ENCODE data around the gene CARMIL3. TPM values are rescaled to one million over a fixed set of nuclear protein-coding genes. Genes with fewer than 3 reads are reported as not detected.

CARMIL3 gene
- total and polyA plus RNA-seq, 2 of the 4 experiments (the other 2 are of a cell fraction), result under 0.01 TPM; not detected in 1

- Histone ChIP-seq H2BK15ac (ENCODE audit: low read depth, low read length) (no peak overlapping the region), H3K79me1 (ENCODE audit: low read depth in 1 of 2, low read length in 2 of 2) (no peaks in the 10 kb centered on the region), H3K9ac (ENCODE audit: low read depth, low read length) (no peak overlapping the region), H2AK9ac (replicated peaks; ENCODE audit: low read depth, low read length, poor library complexity) (peak overlapping the region; percentile 65), H3K4me2 (ENCODE audit: low read depth, low read length) (no peak overlapping the region), H3K4ac (ENCODE audit: low read depth, low read length) (no peak overlapping the region), H4K20me1 (ENCODE audit: insufficient read depth, low read length) (no peaks in the 10 kb centered on the region), H4K8ac (ENCODE audit: low read depth in 2 of 2, low read length in 2 of 2) (no peak overlapping the region), H3K27ac (ENCODE audit: insufficient read depth, low read length) (no peak overlapping the region), H3K4me3 (ENCODE audit: insufficient read depth, low read depth, low read length) (no peak overlapping the region), H4K91ac (ENCODE audit: insufficient read depth, low read depth, low read length) (no peak overlapping the region), H4K5ac (ENCODE audit: low read depth, low read length) (no peak overlapping the region), H2BK120ac (ENCODE audit: low read depth, low read length) (no peak overlapping the region), H2AK5ac (ENCODE audit: low read depth, low read length) (no peak overlapping the region), H3K9me3 (ENCODE audit: control insufficient read depth, insufficient read depth, low read length) (no peaks in the 10 kb centered on the region), H3K4me1 (ENCODE audit: control insufficient read depth, insufficient read depth, low read length) (no peaks in the 10 kb centered on the region), H3K14ac (replicated peaks; ENCODE audit: low read depth, low read length) (no peak overlapping the region), H2BK20ac (ENCODE audit: low read depth, low read length) (no peak overlapping the region), H3K23ac (ENCODE audit: low read depth, low read length) (no peak overlapping the region), H2AFZ (replicated peaks; ENCODE audit: low read length, poor library complexity) (no peak overlapping the region), H3K18ac (ENCODE audit: low read depth, low read length) (no peak overlapping the region), H3K27me3 (ENCODE audit: control insufficient read depth, insufficient read depth, low read length) (peaks cover 81% of the 10 kb centered on the region), H3K56ac (ENCODE audit: extremely low read depth, insufficient read depth, low read length) (no peak overlapping the region), H3K36me3 (ENCODE audit: control insufficient read depth, insufficient read depth, low read length) (no peaks in the 10 kb centered on the region), H2BK5ac (ENCODE audit: low read depth, low read length, poor library complexity, severe bottlenecking) (no peak overlapping the region), H3K9me1 (ENCODE audit: insufficient read depth, low read length) (no peaks in the 10 kb centered on the region)
- no TSS peak for BruUV-seq (replicated peaks)
- TF ChIP-seq RCOR1 (IDR thresholded peaks at IDR 0.05; ENCODE audit: insufficient replicate concordance, low read length) (no peak), MAZ (IDR thresholded peaks at IDR 0.05; ENCODE audit: borderline replicate concordance, low read depth, low read length) (no peak), ELK1 (IDR thresholded peaks at IDR 0.05; ENCODE audit: borderline replicate concordance, low read depth, low read length) (no peak), CHD1 (IDR thresholded peaks at IDR 0.05; ENCODE audit: low read depth, low read length) (no peak), RAD21 (IDR thresholded peaks at IDR 0.05; ENCODE audit: low read length) (no peak), USF2 (IDR thresholded peaks at IDR 0.05; ENCODE audit: low read depth, low read length) (no peak), MXI1 (IDR thresholded peaks at IDR 0.05; ENCODE audit: borderline replicate concordance, low read depth, low read length) (no peak), NFE2L2 (IDR thresholded peaks at IDR 0.05; ENCODE audit: low read depth, low read length) (no peak), MAFK (IDR thresholded peaks at IDR 0.05; ENCODE audit: low read depth, low read length) (no peak), FOS (IDR thresholded peaks at IDR 0.05; ENCODE audit: low read depth, low read length) (no peak)
- CTCF ChIA-PET, result no interaction called here
- intact Hi-C loops (cut with micrococcal nuclease) (no loop called here), dilution Hi-C loops (cut with HindIII; ENCODE audit: low sequenced_read_pairs, unreplicated experiment) (no loop called here), in situ Hi-C loops (cut with MboI; ENCODE audit: low sequenced_read_pairs) (no loop called here)
- POLR2A ChIA-PET (ENCODE audit: unreplicated experiment), result no interaction called here
- no peak for DNase-seq
- no peak for ATAC-seq (ENCODE audit: low read depth)
- 80% methylated on average over 1 of the region's 26 CpGs; no CpG with 5 or more reads in 1 of the 2 experiments for WGBS, 2 experiments (ENCODE audit: extremely low coverage in 2 of 2, insufficient read length in 1 of 2)
Measured at GRCh38 chr14:24072881-24073877, 21.4 kb downstream of the CARMIL3 start.

All from IMR-90 (cell line).